H1 (cell line): ENCODE measurements around the gene LRRTM2. TPM values are rescaled to one million over a fixed set of nuclear protein-coding genes. Genes with fewer than 3 reads are reported as not detected.

Experiments used
- CTCF ChIA-PET: fragments of 300-600 bp; sonication (Branson Sonifier 250); formaldehyde crosslinking; loops from one replicate; lab custom pipeline; 2021; ENCODE audit not compliant: partially characterized antibody; lab: Charles Lee
- POLR2A ChIA-PET: fragments of 300-600 bp; sonication (Branson Sonifier 250); formaldehyde crosslinking; loops from one replicate; lab custom pipeline; 2021; ENCODE audit warnings: inconsistent platforms; ENCODE audit not compliant: partially characterized antibody; lab: Charles Lee
- DNase-seq, 2 experiments: peaks; one replicate each; pipeline versions ENCODE4 v3.0.0 to v3.0.0-alpha.2; 2010 to 2022; ENCODE audit warnings: low spot score in 2 of 2, low read depth in 1 of 2, mixed read lengths in 1 of 2
- FAIRE-seq: peaks from 2 replicates; lab custom pipeline; 2011; peaks lifted over from hg19 to GRCh38; lab: Jason Lieb, UNC
- H2AFZ ChIP-seq: 2 replicates; pipeline ENCODE4 v1.8.1; 2012; ENCODE audit warnings: low read length, inconsistent platforms
- H2AK5ac ChIP-seq: 2 replicates; pipeline ENCODE4 v1.6.1; 2013; ENCODE audit warnings: low read depth, low read length
- H2BK120ac ChIP-seq: replicated peaks from 2 replicates; pipeline ENCODE3; 2013; ENCODE audit warnings: low read depth, low read length, inconsistent platforms
- H2BK12ac ChIP-seq: 2 replicates; pipeline ENCODE4 v1.6.1; 2013; ENCODE audit warnings: low read depth, low read length
- H2BK15ac ChIP-seq: 2 replicates; pipeline ENCODE4 v1.6.1; 2013; ENCODE audit warnings: low read length
- H2BK20ac ChIP-seq: 2 replicates; pipeline ENCODE4 v1.6.1; 2013; ENCODE audit warnings: low read length
- H2BK5ac ChIP-seq: 2 replicates; pipeline ENCODE4 v1.6.1; 2013; ENCODE audit warnings: low read depth, low read length
- H3K14ac ChIP-seq: 2 replicates; pipeline ENCODE4 v1.6.1; 2013; ENCODE audit warnings: inconsistent platforms; ENCODE audit not compliant: insufficient read length
- H3K18ac ChIP-seq: 2 replicates; pipeline ENCODE4 v1.6.1; 2013; ENCODE audit warnings: low read length; ENCODE audit errors: extremely low read depth
- H3K23ac ChIP-seq: 2 replicates; pipeline ENCODE4 v1.6.1; 2013; ENCODE audit warnings: inconsistent platforms; ENCODE audit not compliant: insufficient read length
- H3K23me2 ChIP-seq: 2 replicates; pipeline ENCODE4 v1.6.1; 2013; ENCODE audit warnings: low read depth, low read length
- H3K27ac ChIP-seq: 2 replicates; pipeline ENCODE4 v1.6.1; 2011; ENCODE audit warnings: low read depth, low read length, inconsistent platforms
- H3K27me3 ChIP-seq, 4 experiments: replicated peaks in 1 of 4; 1 replicate in 1 of 4; 2 replicates in 3 of 4; pipeline versions ENCODE4 v1.6.1 to v1.8.1; 2011 to 2013; ENCODE audit warnings: low read length in 3 of 4, mild to moderate bottlenecking in 3 of 4, inconsistent platforms in 2 of 4, mixed read lengths in 2 of 4, moderate library complexity in 1 of 4; ENCODE audit not compliant: control insufficient read depth in 3 of 4, insufficient read depth in 3 of 4; ENCODE audit errors: extremely low read depth in 1 of 4
- H3K36me3 ChIP-seq, 4 experiments: 2 replicates each; pipeline versions ENCODE4 v1.6.1 to v1.8.1; 2011 to 2013; ENCODE audit warnings: mild to moderate bottlenecking in 4 of 4, low read length in 3 of 4, moderate library complexity in 2 of 4, control low read depth in 1 of 4, inconsistent platforms in 1 of 4; ENCODE audit not compliant: insufficient read depth in 4 of 4, control insufficient read depth in 2 of 4
- H3K4ac ChIP-seq: replicated peaks from 2 replicates; pipeline ENCODE3; 2013; ENCODE audit warnings: low read length, low read depth, mixed read lengths, inconsistent platforms; ENCODE audit not compliant: insufficient read length
- H3K4me1 ChIP-seq, 4 experiments: replicated peaks in 1 of 4; 1 replicate in 1 of 4; 2 replicates in 3 of 4; pipeline versions ENCODE4 v1.6.1 to v1.8.1; 2011 to 2013; ENCODE audit warnings: low read length in 3 of 4, inconsistent platforms in 2 of 4, mixed read lengths in 1 of 4; ENCODE audit not compliant: insufficient read depth in 4 of 4, control insufficient read depth in 3 of 4
- H3K4me2 ChIP-seq, 2 experiments: 2 replicates each; pipeline versions ENCODE4 v1.6.1 to v1.8.1; 2011 to 2013; ENCODE audit warnings: low read depth in 2 of 2, low read length in 2 of 2, control low read depth in 1 of 2, inconsistent platforms in 1 of 2, mild to moderate bottlenecking in 1 of 2; ENCODE audit not compliant: insufficient read depth in 1 of 2
- H3K4me3 ChIP-seq, 4 experiments: fragments of 200-600, 300-600 bp in 1 of 4; sonication (generic), shearing (Covaris generic), sonication (Bioruptor Twin) in 1 of 4; 2 replicates each; pipeline versions ENCODE4 v1.5.1 to v1.8.1; 2011 to 2016; ENCODE audit warnings: low read length in 4 of 4, low read depth in 3 of 4, control low read depth in 2 of 4, inconsistent platforms in 2 of 4, mild to moderate bottlenecking in 2 of 4, mixed read lengths in 1 of 4, moderate library complexity in 1 of 4; ENCODE audit not compliant: insufficient read depth in 2 of 4; ENCODE audit errors: extremely low read depth in 1 of 4
- H3K56ac ChIP-seq: replicated peaks from 2 replicates; pipeline ENCODE3; 2013; ENCODE audit warnings: low read depth, mild to moderate bottlenecking, mixed read lengths, low read length, inconsistent platforms; ENCODE audit not compliant: insufficient read length
- H3K79me1 ChIP-seq: 2 replicates; pipeline ENCODE4 v1.6.1; 2013; ENCODE audit warnings: low read depth, low read length, control low read depth
- H3K79me2 ChIP-seq, 2 experiments: 2 replicates each; pipeline versions ENCODE4 v1.6.1 to v1.8.1; 2012 to 2013; ENCODE audit warnings: low read length in 2 of 2, mild to moderate bottlenecking in 2 of 2, inconsistent platforms in 1 of 2; ENCODE audit not compliant: insufficient read depth in 2 of 2, control insufficient read depth in 1 of 2
- H3K9ac ChIP-seq, 4 experiments: replicated peaks in 1 of 4; 1 replicate in 1 of 4; 2 replicates in 3 of 4; pipeline versions ENCODE4 v1.6.1 to v1.8.1; 2011 to 2013; ENCODE audit warnings: low read depth in 3 of 4, low read length in 3 of 4, control low read depth in 2 of 4, mild to moderate bottlenecking in 2 of 4, moderate library complexity in 2 of 4, inconsistent platforms in 1 of 4; ENCODE audit errors: extremely low read depth in 1 of 4
- H3K9me3 ChIP-seq, 2 experiments: 2 replicates each; pipeline versions ENCODE4 v1.6.1 to v1.8.1; 2012 to 2013; ENCODE audit warnings: mild to moderate bottlenecking in 2 of 2, moderate library complexity in 2 of 2, control low read depth in 1 of 2, inconsistent platforms in 1 of 2, low read depth in 1 of 2, low read length in 1 of 2, mixed read lengths in 1 of 2; ENCODE audit not compliant: insufficient read depth in 2 of 2
- H4K20me1 ChIP-seq, 2 experiments: replicated peaks in 1 of 2; 2 replicates each; pipeline versions ENCODE3 to v1.8.1; 2011 to 2013; ENCODE audit warnings: inconsistent platforms in 2 of 2, low read length in 2 of 2, mild to moderate bottlenecking in 1 of 2; ENCODE audit not compliant: insufficient read depth in 2 of 2, control insufficient read depth in 1 of 2
- H4K5ac ChIP-seq: 2 replicates; pipeline ENCODE4 v1.6.1; 2013; ENCODE audit warnings: low read length, low read depth, mixed read lengths, inconsistent platforms; ENCODE audit not compliant: insufficient read length
- H4K8ac ChIP-seq: 2 replicates; pipeline ENCODE4 v1.8.0; 2013; ENCODE audit warnings: mild to moderate bottlenecking, moderate library complexity, low read length, inconsistent platforms; ENCODE audit not compliant: insufficient read depth; ENCODE audit errors: extremely low read depth
- H4K91ac ChIP-seq: replicated peaks from 2 replicates; pipeline ENCODE3; 2013; ENCODE audit warnings: low read length, mixed read lengths, inconsistent platforms; ENCODE audit not compliant: insufficient read length
- EGR1 ChIP-seq: IDR thresholded peaks from 2 replicates; pipeline ENCODE4 v1.6.1; 2011; ENCODE audit warnings: low read depth, low read length, borderline replicate concordance
- GABPA ChIP-seq: IDR thresholded peaks from 2 replicates; pipeline ENCODE4 v1.6.1; 2011; ENCODE audit warnings: mild to moderate bottlenecking, low read length, moderate library complexity, borderline replicate concordance; ENCODE audit not compliant: insufficient read depth
- HDAC2 ChIP-seq, 2 experiments: fragments of 300-600 bp in 1 of 2; sonication (generic) in 1 of 2; IDR thresholded peaks; 2 replicates each; pipeline ENCODE4 v1.6.1; 2011 to 2012; ENCODE audit warnings: low read depth in 2 of 2, low read length in 2 of 2, mild to moderate bottlenecking in 2 of 2, moderate library complexity in 2 of 2, borderline replicate concordance in 1 of 2, inconsistent platforms in 1 of 2
- RFX5 ChIP-seq: IDR thresholded peaks from 2 replicates; pipeline ENCODE4 v1.6.1; 2011; ENCODE audit warnings: low read depth, low read length, improper control_type of control experiment, borderline replicate concordance
- SIRT6 ChIP-seq: IDR thresholded peaks from one replicate; pipeline ENCODE4 v1.7.1; 2012; ENCODE audit warnings: low read length, inconsistent platforms
- TAF1 ChIP-seq: IDR thresholded peaks from 2 replicates; pipeline ENCODE4 v1.6.1; 2011; ENCODE audit warnings: mild to moderate bottlenecking, low read depth, low read length
- TCF12 ChIP-seq: IDR thresholded peaks from 2 replicates; pipeline ENCODE4 v1.6.1; 2011; ENCODE audit warnings: low read depth, mild to moderate bottlenecking, low read length
- WGBS, 2 experiments: shearing (Covaris generic) in 1 of 2; methylation state at CpG; one replicate each; pipeline versions ENCODE4 v1.1.6 to v1.1.7; 2013 to 2015; ENCODE audit warnings: low lambda C conversion rate in 2 of 2, mixed read lengths in 2 of 2, inconsistent platforms in 1 of 2, low coverage in 1 of 2, missing lambda C conversion rate in 1 of 2; ENCODE audit not compliant: insufficient replicate concordance in 2 of 2, insufficient coverage in 1 of 2, insufficient read length in 1 of 2; ENCODE audit errors: extremely low coverage in 1 of 2, missing lambda C conversion rate in 1 of 2; 5-methylcytosine and 5-hydroxymethylcytosine counted together
- polyA plus RNA-seq, 7 experiments: library from polyadenylated mRNA; depleted of rRNA in 3 of 7; stranded (reverse) in 5 of 7; unstranded in 2 of 7; fragments of >200 nt in 5 of 7; fragments of 200-250 nt in 2 of 7; gene quantifications; 1 replicate in 5 of 7; 2 replicates in 1 of 7; 4 replicates in 1 of 7; pipeline versions ENCODE4 v1.2.1 to v1.2.3, GENCODE V29; 2011 to 2013; ENCODE audit warnings: missing spikeins in 2 of 7, mixed read lengths in 2 of 7
- total RNA-seq: library from RNA; stranded (reverse); fragmentation: NEBNext Ultra II Directional; extraction: Animal tissue kit (Norgen Biotek cat#: 25700); gene quantifications from 2 replicates; pipeline ENCODE4 v1.2.1, GENCODE V29; 2021
- TF ChIP-seq, protein P1 (sequence below): IDR thresholded peaks from 2 replicates; pipeline ENCODE4 v1.6.1; 2012; ENCODE audit warnings: inconsistent platforms

LRRTM2 gene
- total and polyA plus RNA-seq, 2 of the 8 experiments (the other 6 are each of a cell fraction or from before 2014, with no cell fraction given) = not detected

DNA sequence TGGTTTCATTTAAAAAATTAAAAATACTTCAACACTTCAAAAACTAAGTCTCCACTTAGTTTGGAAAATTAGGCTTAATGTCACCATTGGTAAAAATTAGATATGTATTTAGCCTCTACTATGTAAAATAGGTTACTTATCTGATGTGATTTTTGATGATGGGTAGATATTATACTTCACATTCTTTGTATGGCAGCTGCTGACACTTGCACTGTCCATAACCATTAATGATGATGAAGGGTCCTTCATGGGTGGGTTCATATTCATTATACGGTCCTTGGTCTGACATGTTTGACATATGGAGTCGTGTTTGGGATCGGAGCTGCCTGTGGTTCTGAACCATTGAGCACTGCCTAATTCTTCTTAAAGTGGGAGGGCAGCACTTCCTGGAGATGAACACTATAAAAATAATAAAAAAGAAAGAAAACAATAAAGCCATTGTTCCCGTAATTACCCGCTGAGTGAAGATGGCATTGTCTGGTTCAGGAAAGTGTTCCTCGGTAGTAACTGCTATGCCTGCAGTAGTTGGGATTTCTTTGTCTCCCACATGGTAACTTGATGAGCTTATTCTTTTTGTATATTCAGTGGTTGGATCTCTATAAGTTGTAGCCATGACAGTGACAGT is 2.2 kb downstream of the LRRTM2 start:
- no peak overlapping the region for H3K4me3 ChIP-seq
- CTCF ChIA-PET = interaction anchor here (0.6 to 3.2 kb wide), 7 partner anchors 8 to 389 kb away, joined by 3 to 11 read pairs (median 3); no protein-coding TSS in a partner anchor

More for the DNA sequence above, 2.2 kb downstream of the LRRTM2 start:
- Histone ChIP-seq H3K79me2 (peaks cover 0 to 75% of the 10 kb centered on the region in 2 experiments), H3K79me1 (no peaks in the 10 kb centered on the region; the same call in 1 of the 2 replicates), H3K23me2 (no peaks in the 10 kb centered on the region), H3K27me3 (no peaks in the 10 kb centered on the region), H3K9ac (no peak overlapping the region; a peak in 1 of 7 replicates), H4K91ac (no peak overlapping the region), H3K4me2 (no peak overlapping the region), H3K4ac (no peak overlapping the region), H3K9me3 (no peaks in the 10 kb centered on the region), H4K5ac (no peak overlapping the region), H2AFZ (no peak overlapping the region), H3K18ac (no peak overlapping the region), H2BK5ac (no peak overlapping the region), H2BK15ac (no peak overlapping the region), H2BK12ac (no peak overlapping the region), H3K4me1 (peaks cover 3 to 28% (median 20%) of the 10 kb centered on the region in 4 experiments; a peak in 5 of 7 replicates), H2BK120ac (no peak overlapping the region), H3K56ac (no peak overlapping the region), H4K8ac (no peak overlapping the region), H2AK5ac (no peak overlapping the region), H4K20me1 (no peaks in the 10 kb centered on the region), H3K27ac (no peak overlapping the region), H3K36me3 (no peaks in the 10 kb centered on the region), H3K14ac (no peak overlapping the region), H3K23ac (no peak overlapping the region), H2BK20ac (no peak overlapping the region)
- no peak for DNase-seq
- POLR2A ChIA-PET = interaction anchor here (1.5 kb wide), 1 partner anchor 9 kb away, joined by 5 read pairs; no protein-coding TSS in a partner anchor
- FAIRE-seq = no peak
- WGBS, 2 experiments = 89% methylated on average over 6 of the region's 6 CpGs; no CpG with 5 or more reads in 1 of the 2 experiments
- TF ChIP-seq RFX5 (no peak), SIRT6 (no peak), TCF12 (no peak), GABPA (no peak), TAF1 (no peak), HDAC2 (IDR thresholded peaks at IDR 0.05; ENCODE audit: borderline replicate concordance in 1 of 2, low read depth in 2 of 2, low read length in 2 of 2) (no peak), EGR1 (no peak)
- TF ChIP-seq, protein P1, sequence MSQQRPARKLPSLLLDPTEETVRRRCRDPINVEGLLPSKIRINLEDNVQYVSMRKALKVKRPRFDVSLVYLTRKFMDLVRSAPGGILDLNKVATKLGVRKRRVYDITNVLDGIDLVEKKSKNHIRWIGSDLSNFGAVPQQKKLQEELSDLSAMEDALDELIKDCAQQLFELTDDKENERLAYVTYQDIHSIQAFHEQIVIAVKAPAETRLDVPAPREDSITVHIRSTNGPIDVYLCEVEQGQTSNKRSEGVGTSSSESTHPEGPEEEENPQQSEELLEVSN = no peak
